Fibroblast of villous mesenchyme (primary cell): Measurements from ENCODE around the gene CSH1. TPM values are rescaled to one million over a fixed set of nuclear protein-coding genes. Genes with fewer than 3 reads are reported as not detected.

Experiments used
- DNase-seq: peaks from one replicate; pipeline ENCODE4 v3.0.0-alpha.2; 2010; ENCODE audit warnings: low read depth
- H3K4me3 ChIP-seq: 2 replicates; pipeline ENCODE4 v1.5.1; 2011; ENCODE audit warnings: low read depth, mild to moderate bottlenecking, low read length
- CTCF ChIP-seq: IDR thresholded peaks from 2 replicates; pipeline ENCODE4 v1.5.1; 2012; ENCODE audit warnings: low read depth, mild to moderate bottlenecking, low read length; ENCODE audit not compliant: insufficient read depth
- total RNA-seq: library from RNA; depleted of rRNA; stranded (reverse); fragments of >200 nt; gene quantifications from 2 replicates; pipeline ENCODE4 v1.2.3, GENCODE V29; 2012

The CSH1 gene
- total RNA-seq, 1 donor = not detected

- TF ChIP-seq CTCF = no peak
- H3K4me3 ChIP-seq = no peak overlapping the region
- no peak for DNase-seq
These were observed 37.2 kb upstream of the CSH1 start for GRCh38 chr17:63933598-63933997.

DNA sequence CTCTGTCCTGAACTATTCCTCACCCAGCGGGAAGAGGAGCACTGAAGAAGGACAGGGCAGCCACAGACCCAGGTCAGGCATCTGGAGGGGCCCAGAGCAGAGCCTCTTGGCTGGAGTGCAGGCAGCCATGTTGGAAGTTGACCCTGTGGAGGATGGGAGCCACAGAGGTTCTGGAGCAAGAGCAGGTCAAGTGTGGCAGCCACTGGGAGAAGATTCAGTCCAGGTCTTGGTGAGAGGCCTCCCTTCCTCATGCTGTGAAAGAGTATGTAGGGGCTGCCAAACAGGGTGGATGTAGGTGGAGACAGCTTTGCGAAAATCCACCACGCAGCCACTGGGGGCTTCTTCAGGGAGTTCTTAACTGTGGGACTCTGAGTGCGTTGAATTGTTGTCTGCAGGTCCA lies 36.3 kb upstream of the CSH1 start:
- no peak for TF ChIP-seq CTCF
- DNase-seq = no peak
- H3K4me3 ChIP-seq = no peak overlapping the region

- no peak within 1 kb of the TSS for H3K4me3 ChIP-seq
- no peak for TF ChIP-seq CTCF
- DNase-seq = no peak
These were observed 35.7 kb upstream of the CSH1 start, which contains the start of gene CD79B for GRCh38 chr17:63931981-63932561. CD79B (minus strand) TSS chr17:63932331; CDS start chr17:63932261, 70 bp downstream.

- no peak for TF ChIP-seq CTCF
- no peak overlapping the region for H3K4me3 ChIP-seq
- DNase-seq = no peak
These were observed 34.7 kb upstream of the CSH1 start for GRCh38 chr17:63930951-63931575.

GRCh38 chr17:63929860-63930766 lies 33.7 kb upstream of the CSH1 start:
- H3K4me3 ChIP-seq = no peak overlapping the region
- TF ChIP-seq CTCF = no peak
- no peak for DNase-seq

- H3K4me3 ChIP-seq = no peak overlapping the region
- DNase-seq = no peak
- no peak for TF ChIP-seq CTCF
These were observed 32.8 kb upstream of the CSH1 start for GRCh38 chr17:63928966-63929695.
